HG03039 (cell line): ENCODE results near the gene SCAMP4.

Source experiments
- ATAC-seq: cut with Tn5 transposase; IDR thresholded peaks from one replicate; pipeline ENCODE4 v1.9.1; 2021; ENCODE audit warnings: mild to moderate bottlenecking, moderate library complexity; ENCODE audit not compliant: unreplicated experiment

The SCAMP4 gene, protein sequence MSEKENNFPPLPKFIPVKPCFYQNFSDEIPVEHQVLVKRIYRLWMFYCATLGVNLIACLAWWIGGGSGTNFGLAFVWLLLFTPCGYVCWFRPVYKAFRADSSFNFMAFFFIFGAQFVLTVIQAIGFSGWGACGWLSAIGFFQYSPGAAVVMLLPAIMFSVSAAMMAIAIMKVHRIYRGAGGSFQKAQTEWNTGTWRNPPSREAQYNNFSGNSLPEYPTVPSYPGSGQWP

DNA sequence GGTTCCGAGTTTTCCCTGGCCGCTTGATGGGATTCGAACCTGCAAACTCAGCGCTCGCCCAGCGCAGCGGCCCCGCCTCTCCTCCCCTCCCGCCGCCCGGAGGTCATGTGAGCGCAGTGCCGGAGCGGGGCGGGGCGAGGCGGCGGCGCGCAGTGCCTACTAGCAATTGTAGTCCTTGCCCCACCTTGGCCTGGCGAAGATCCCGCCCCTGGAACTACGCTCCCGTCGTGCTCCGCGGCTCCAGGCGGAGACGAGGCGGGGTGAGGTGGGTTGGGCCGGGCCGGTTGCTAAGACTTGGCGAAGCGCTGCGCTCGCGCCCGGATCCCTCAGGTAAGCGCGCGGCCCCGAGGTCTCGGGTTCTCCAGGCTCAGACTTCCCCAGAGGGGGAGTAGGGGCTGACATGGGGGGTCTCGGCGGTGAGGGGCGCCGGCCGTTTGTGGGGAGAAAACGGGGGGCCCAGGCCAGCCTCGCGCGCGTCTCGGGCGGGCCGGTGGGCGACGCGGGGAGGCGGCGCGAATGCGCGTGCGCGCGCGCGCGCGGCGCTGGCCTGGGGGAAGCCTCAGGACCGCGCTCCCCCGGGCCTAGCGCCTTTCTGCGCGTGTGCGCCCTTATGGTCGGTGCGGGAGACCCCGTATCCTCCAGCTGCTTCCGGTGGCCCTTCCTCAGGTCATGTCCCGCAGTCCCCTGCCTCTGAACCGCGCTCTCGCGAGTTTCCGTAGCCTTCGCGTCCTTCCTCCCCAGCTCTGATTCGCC is at the start of gene SCAMP4, which contains the start of gene ADAT3:
Gene SCAMP4 (plus strand): TSS at position 290 of the 753 bp plus-strand sequence. CDS start 9,621 bp downstream, outside the sequence.
Gene ADAT3 (plus strand): TSS at position 290 of the 753 bp plus-strand sequence. CDS start 6,649 bp downstream, outside the sequence.
- peak; percentile 79 for ATAC-seq

DNA sequence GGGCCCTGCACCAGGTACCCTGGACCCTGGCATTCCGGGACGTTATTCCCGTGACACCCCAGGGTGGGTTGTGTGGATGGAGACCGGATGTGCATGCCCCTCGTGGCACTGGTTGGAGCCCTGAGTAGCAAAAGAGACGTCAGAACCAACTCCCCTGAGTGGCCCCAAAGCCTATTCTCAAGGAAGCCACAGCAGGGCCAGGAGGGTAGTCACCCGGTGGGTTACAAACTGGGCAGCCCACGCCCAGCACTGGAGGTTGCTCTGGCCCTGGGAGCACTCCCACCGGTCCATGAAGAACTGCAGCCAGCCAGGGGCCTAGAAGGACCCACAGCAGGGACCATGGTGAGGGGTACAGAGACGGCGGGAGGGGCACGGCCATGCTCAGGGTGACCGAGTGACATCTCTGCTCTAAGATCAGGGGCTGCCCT is 49.4 kb upstream of the SCAMP4 start:
- no peak for ATAC-seq

DNA sequence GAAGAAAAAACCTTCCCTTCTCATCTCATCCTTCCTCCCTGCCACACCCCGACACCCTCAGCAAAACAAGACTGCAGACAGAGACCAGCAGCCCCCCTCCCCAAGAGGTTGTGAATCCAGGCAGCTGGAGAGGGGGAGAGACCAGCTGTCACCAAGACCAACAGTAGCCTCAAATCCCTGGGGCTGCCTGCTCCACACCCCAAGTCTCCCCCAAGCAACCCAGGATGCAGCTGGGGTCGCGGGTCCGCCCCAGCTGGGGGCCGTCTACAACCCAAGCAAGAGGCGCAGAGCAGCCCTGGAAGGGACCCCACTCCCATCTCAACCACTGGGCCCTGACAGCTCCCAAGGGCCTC is 48.9 kb upstream of the SCAMP4 start:
- ATAC-seq = no peak

DNA sequence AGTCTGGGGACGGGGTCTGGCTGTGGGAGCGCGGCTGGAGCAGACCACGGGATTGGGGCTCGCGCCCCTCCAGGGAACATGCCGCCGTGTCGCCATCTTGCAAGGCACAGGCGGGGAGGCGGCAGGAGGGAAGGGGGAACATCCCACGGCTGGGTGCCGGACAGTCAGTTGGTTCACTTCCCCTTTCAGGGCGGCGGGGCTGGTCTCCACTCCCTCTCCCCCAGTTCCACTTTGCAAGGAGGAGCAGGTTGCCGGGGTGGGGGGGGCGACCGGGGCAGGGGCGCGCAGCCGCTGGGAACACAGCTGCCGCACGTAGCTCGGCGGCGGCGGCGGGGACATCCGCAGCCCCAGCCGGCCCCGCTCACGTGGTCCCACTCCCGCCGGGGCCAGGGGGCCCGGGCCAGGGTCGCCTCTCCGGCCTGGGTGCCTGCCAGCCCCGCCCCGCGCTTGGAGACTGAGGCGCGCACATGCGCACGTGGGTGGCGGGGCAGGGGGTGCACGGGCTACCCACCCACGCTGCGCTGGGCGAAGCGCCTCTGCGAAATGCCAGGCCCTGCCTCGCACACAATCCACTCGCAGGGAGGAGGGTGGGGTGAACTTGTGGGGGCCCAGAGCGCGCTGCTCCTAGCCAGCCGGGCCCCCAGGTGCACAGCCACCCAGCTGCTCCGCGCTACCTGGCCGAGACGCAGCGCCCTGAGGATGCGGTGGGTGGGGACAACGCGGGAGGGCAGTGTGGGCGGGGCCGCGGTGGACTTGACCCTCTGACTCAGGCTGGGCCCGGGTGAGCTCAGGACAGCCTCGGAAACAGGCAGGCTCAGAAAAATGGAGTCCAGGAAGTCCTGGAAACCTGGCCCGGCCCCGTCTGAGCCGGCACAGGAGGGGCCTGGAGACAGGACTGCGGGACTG is 48.2 kb upstream of the SCAMP4 start:
- ATAC-seq = no peak

DNA sequence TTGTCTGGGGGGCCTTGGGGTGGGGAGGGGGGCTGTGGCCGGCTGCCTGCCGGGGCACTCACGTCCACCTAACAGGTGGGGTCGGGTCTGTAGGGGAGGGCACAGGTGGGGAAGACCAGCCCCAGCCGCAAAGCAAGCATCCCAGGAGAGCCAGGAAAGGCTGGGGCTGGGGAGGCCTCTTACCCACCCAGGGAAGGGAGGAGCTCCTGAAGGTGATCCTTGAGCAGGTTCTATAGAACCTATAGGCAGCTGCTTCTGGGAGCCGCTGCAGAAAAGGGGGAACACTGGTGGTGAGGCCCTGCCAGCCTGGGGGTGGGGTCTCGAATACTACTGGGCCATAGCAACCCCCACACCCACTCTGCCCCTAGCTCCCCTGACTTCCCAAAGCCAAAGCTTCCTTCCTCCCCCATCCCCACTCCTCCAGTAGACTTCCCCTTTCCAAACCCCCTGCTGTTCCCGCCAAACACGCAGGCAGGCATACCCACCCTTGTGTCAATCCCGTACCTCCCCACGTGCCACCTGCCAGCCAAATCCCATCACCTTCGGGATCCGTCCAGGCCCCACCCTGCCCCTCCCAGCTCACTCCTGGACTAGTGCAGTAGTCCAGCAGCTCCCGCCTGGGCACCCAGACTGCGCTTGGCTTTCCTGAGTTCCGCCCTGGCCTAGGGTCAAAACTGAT is 47.4 kb upstream of the SCAMP4 start:
- ATAC-seq = no peak

DNA sequence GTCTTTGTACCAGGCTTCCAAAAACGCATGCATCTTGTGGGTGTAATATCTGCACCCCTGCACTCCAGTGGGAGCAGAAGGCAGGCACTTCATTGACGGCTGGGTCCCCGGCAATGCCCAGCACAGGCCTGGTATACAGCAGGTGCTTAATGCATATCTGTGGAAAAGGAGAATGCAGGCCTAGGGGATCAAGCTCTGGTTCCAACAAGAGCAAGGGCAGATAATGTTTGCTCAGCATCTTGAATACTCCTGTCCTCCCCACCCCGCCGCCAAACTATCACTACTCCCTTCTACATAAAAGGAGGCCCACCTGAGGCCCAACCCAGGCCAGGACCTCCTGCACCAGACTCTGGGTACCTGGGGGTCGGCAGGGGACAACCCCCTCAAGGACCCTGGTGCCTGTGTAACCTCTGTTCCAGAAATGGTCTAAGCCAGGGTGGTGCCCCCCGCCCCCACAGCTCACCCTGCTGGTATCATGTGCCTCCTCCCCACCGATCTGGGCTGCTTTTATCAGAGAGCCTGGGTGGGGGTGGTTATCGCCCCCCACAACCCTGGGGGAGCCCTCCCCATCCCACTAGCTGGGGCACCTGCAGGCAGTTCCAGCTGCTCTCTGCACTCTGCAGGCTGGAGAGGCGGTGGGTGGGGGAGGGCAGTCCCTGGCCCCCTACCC is 46.7 kb upstream of the SCAMP4 start:
- ATAC-seq = no peak

DNA sequence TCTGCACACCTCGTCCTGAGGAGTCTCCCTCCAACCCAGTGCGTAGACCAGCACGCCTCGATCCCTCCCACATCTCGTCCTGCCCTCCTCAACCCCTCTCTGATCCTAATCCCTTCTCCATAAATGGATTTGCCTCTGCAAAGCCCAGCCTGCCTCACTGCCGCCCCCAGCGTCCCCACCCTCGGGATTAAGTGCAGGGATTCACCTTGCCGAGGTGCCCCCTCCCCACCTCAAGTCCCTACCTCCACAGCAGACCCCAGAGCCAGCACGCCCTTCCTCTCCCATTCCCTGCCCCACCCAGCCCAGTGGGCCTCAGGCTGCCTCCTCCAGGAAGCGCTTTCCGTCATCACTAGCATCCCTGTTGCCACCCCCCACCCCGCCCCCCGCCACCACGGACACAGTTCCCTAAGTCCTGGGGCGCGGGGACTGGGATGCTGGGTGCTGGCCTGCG is 45.8 kb upstream of the SCAMP4 start:
- no peak for ATAC-seq

DNA sequence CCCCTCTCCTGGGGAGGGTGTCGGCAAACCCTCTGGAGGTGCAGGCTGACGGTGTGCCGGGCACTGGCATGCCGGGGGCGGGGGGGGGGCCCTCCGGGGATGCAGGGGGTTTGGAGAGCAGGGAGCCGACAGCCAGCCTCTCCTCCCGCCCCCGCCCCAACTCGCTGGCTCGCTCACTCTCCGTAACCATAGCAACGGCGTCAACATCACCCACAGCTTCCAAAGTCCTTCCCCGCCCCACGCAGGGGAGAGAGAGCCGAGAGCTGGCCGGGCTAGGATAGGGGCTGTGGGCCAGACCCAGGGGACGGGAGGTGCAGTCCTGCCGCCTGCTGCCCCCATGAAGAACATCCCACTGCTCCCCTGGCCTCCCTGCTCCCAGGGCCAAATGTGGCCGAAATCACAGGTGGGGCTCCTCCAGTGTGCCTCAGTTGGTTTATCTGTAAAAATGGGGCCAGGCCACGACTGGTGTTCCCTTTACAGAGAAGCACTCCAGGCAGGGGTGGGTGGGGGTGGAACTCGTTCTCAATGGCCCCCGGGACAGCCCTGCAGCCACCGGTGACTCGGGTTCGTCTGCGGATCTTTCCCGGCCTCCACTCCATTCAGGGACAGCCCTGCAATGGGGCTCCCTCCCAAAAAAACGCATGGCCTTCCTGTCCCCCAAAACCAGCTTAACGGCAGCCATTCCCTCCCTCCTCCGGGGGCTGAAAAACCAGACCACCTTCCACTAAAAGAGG is 45.0 kb upstream of the SCAMP4 start:
- no peak for ATAC-seq

DNA sequence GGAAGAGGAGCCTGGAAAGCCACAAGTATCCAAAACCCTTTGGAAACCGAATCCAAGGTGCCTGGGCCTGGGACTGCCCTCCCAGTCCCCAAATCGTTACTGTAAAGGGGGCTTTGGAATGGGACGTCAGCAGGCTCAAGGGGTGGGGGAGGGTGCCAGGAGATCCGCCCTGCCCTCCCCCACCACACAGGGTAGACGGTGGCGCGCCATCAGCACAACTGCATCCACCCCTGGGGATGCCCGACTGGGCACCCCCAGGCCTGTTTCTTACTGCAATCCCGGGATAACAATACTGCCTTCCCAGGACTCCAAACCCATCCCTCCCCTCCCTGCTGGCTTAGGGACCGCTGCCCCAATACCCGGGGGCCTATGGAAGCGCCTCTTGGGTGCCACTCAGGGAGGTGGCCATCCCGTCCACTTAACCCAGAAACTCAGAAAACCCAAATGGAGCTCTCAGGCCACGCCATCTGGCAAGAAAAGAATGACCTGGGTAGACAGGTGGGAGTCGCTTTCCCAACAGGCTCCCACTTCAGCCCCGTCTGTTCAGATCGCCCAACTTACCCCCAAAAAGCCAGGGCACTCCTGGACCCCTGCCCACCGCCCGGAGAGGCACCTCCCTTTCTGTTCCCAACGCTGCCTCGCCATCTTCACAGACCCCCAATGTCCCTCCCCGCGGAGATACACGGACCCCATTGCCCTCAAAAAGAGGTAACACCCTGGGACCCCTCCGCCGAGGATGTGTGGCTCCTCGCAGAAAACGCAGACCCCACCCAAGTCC is 44.2 kb upstream of the SCAMP4 start:
- no peak for ATAC-seq

DNA sequence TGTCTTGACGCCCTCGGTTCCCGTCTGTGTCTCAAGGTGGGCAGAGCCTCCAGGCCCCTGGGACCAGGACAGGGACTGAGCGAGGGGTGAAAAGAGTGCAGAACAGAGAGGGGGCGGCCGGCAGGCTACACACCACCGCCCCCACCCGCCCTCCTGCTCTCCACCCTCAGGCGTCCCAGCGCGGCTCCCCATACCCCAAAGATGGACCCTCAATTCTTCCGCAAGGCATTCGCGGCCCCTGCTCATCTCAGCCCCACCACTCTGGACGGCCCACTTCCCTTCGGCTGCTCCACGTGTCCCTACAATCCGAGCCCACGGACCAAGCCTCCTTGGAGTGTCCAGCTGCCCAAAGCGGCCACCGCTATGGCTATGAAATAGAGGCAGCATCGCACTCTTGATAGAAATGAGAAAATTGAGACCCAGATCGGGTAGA is 43.6 kb upstream of the SCAMP4 start:
- no peak for ATAC-seq

DNA sequence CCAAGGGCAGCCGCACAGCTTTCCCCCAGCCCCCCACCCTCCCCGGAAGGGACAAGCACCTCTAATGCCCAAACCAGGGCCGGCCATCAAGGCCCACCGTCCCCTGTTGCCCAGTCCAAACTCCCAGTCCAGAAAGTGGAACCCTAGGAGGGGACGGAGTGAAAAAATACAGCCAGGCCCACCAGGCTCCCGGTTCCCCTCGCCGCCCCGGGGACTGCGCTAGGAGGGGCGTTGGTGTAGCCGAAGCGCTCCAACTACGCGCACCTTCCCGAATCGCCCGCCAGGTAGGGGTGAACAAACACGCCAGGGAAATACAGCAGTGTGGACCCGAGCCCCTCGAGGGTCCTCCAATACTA is 43.2 kb upstream of the SCAMP4 start:
- ATAC-seq = no peak

DNA sequence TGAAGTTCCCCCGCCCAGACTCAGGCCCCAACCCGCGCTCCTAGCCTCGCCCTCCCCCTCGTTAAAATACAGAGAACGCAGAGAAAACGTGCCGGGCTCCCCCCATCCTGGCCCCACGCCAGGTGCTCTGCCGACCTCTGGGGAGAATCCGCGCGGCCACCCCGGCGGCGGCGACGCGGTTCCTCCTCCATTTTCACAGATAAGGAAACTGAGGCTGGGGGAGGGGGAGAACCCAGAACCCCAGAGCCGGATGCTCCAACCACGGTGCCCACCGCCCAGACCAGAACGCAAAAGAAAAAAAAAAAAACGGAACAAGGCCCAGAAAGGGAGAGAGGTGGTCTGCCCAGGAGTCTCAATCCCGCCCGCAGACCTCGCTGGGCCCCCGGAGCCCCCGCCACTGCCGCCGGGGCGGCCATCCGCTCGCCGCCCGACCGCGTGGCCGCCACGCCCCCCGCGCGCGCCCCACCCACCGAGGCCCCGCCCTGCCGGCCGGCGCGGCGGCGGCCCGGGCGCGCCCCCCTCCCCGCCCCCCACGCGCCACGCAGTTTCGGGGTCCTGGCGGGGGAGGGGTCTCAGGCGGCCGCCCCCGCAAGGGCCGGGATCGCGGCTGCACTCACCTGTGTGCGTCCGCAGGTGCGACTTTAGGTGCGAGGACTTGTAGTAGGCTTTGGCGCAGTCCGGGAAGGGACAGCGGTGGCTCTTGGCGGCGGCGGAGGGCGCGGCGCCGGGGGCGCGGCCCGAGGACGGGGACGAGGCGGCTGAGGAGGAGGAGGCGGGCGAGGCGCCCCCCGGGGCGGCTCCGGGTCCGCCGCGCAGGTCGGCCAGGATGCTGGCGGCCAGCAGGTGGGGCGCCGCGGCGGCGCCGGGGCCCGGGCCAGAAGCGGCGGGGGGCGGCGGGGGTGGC is 42.5 kb upstream of the SCAMP4 start:
- peak; percentile 3 for ATAC-seq

DNA sequence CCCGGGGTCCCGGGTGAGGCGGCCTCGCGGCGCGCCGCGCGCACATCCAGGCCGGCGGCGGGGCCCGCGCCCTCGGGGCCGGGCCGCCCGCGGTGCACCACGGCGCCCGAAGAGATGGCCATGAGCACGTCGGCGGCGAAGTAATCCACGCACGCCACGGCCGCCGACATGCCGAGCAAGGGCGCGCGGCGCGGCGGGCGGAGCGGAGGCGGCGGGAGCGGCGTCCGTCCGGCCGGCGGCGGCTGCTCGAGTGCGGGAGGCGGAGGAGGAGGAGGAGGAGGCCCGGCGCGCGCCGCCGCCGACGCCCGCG is 41.9 kb upstream of the SCAMP4 start, which contains the start of gene KLF16:
Gene KLF16 (minus strand): TSS at position 252 of the 310 bp plus-strand sequence. CDS start 82 bp downstream, at position 170.
- peak; percentile 2 for ATAC-seq

DNA sequence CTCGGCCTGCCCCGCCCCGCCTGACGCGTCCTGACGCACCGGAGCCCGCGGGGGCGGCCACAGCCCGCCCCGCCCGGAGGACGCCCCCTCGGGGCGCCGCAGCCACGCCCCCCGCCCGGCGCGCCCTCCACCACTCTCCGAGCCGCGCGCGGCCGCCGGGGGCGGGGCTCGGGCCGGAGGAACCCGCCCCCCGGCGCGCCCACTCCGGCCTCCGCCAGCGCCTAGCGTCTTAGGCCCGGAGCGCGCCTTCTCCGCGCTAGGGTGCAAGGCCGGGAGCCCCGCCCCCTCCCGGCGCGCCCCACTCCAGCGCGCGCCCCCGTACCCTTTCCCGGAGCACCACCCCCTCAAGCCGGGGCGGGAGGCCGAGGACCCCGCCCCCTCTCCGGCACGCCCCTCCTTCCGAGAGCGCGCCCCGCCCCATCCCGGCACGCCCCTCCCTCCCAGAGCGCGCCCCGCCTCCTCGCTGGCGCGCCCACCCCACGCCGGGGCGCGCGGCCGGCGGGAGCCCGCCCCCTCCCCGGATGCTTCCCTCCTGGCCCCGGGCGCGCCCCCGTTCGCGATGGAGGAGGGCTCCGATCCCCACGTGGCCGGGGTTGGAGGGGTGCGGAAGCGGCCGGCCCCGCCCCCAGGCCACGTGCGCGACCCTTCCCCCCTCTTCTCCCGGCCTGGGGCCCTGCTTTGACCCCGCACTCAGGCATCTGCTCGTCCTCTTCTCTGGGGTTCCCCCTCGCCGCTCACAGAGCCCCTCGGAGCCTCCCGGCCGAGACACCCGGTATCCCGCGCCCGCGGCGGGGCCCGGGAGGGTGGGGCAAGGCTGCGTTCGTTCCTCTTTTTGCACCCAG is 41.3 kb upstream of the SCAMP4 start:
- ATAC-seq = peak; percentile 51

DNA sequence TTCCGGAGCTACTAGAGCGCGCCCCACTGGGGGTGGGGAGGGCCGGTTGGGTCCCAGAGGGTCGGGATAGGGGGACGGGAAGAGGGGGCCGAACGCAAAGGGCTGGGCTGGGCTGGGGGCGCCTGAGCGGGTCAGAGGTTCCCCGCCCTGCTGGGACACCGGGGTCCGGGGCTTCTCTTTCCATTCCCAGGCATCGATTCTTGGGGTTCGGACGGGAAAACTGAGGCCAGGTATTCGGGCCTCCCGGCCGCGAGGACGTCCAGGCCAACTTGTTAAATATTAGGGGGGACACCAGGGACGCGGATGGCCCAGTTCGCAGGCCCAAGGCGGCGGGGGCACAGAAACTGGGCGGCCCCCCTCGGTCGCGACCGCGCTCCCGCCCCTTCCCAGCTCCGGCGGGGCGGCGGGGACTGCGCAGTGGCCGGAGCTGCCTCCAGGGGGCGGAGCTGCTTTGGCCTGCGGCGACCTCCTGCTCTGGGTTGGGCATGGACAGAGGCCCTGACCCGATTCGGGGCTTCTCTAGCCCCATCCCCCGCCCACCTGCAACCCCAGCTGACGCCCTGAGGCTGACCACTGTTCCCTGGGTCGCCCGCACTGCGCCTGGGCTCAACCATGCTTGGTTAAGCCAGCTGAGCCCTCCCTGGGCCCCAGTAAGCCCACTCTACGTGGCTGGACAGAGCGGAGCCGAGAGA is 40.6 kb upstream of the SCAMP4 start:
- no peak for ATAC-seq
